HL-60 (cell line): ENCODE results near the gene MEFV.

Experiments
- CTCF ChIP-seq: IDR thresholded peaks from one replicate; pipeline ENCODE4 v1.5.1; 2011; ENCODE audit warnings: low read length, control low read depth, inconsistent platforms; ENCODE audit not compliant: insufficient read depth
- REST ChIP-seq: IDR thresholded peaks from 2 replicates; pipeline ENCODE4 v1.6.1; 2012; ENCODE audit warnings: low read depth; ENCODE audit not compliant: insufficient replicate concordance

GRCh38 chr16:3289998-3290673 lies 33.7 kb upstream of the MEFV start:
- TF ChIP-seq CTCF (no peak), REST (no peak)
